GM19395 (cell line): ENCODE data around the gene C12orf56.
A peak's percentile ranks its signal among the peaks of the same experiment; 100 is the strongest.
"Not testable (repeated sequence)": the region's sequence is repeated elsewhere in the genome, so short reads cannot be mapped to it uniquely, and the experiment has no call there.

ENCODE experiments used
- ATAC-seq: cut with Tn5 transposase; IDR thresholded peaks from one replicate; pipeline ENCODE4 v1.9.1; 2021; ENCODE audit warnings: mild to moderate bottlenecking, moderate library complexity; ENCODE audit not compliant: unreplicated experiment

The C12orf56 gene

GRCh38 chr12:64318605-64319004 is 72.0 kb downstream of the C12orf56 start:
- ATAC-seq: no peak

- no peak for ATAC-seq
These were observed 78.7 kb downstream of the C12orf56 start for GRCh38 chr12:64311877-64312276.

DNA sequence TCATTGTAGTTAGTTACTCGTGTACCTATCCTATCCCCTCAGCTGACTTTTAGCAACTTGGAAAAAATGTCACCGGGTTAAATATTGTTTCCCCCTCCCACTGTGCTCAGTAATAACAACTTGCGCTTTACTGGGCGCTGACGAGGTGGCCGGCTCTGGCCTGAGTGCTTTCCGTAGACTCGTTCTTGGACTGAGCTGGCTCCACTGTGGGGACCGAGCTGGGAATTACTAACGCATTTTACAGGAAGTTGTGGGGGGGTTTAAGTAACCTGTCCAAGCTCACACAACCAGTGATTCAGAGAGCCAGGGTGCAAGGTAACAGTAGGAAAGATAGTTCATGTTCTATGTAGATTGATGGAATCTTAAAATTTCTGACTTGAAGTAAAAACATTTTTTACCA is 86.0 kb downstream of the C12orf56 start:
- no peak for ATAC-seq

- ATAC-seq: no peak
These were observed 90.9 kb downstream of the C12orf56 start for GRCh38 chr12:64299628-64300027.

- no peak for ATAC-seq
These were observed 94.3 kb downstream of the C12orf56 start for GRCh38 chr12:64296301-64296700.

- peak; percentile 65 for ATAC-seq
These were observed 96.7 kb downstream of the C12orf56 start for GRCh38 chr12:64293654-64294364.

- ATAC-seq: not testable (repeated sequence)
These were observed 97.4 kb downstream of the C12orf56 start for GRCh38 chr12:64293174-64293573.

GRCh38 chr12:64286521-64286920 is 104.0 kb downstream of the C12orf56 start:
- ATAC-seq: no peak

GRCh38 chr12:64284256-64284655 is 106.3 kb downstream of the C12orf56 start:
- no peak for ATAC-seq

DNA sequence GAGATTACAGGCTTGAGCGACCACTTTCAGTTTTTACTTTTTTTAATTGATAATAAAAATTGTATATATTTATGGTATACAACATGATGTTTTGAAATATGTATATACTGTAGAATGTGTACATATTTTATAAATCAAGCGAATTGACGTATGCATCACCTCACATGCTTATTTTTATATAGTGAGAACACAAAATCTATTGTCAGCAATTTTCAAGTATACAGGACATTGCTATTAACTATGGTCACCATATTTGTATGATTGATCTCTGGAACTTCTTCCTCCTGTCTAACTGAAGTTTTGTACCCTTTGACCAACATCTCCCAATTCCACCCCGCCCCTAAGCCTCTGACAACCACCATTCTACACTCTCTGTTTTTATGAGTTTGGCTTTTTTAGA is 112.1 kb downstream of the C12orf56 start:
- ATAC-seq: no peak

- ATAC-seq: peak; percentile 84
These were observed 116.8 kb downstream of the C12orf56 start for GRCh38 chr12:64273527-64274403.

DNA sequence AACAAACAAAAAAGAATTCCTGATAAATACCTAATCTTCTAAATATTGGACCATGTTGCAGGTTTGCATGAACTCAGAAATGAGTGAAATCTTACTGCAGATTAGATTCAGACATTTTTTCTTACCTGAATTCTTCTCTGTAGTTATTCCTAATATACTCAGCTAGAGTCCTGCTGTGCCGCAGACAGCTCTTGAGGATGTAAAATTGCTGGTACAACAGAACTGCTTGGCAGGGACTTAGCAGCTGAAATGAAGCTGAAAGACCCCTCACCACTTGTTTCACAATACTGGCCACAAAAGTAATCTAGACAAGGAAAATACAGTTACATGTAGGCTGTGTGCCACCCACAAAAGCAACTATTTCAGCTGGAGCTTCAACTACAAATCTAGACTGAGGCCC is 120.1 kb downstream of the C12orf56 start:
- ATAC-seq: no peak

- ATAC-seq: no peak
These were observed 121.4 kb downstream of the C12orf56 start for GRCh38 chr12:64269161-64269560.

GRCh38 chr12:64268409-64268808 is 122.1 kb downstream of the C12orf56 start:
- no peak for ATAC-seq

- no peak for ATAC-seq
These were observed 124.7 kb downstream of the C12orf56 start for GRCh38 chr12:64265839-64266238.

DNA sequence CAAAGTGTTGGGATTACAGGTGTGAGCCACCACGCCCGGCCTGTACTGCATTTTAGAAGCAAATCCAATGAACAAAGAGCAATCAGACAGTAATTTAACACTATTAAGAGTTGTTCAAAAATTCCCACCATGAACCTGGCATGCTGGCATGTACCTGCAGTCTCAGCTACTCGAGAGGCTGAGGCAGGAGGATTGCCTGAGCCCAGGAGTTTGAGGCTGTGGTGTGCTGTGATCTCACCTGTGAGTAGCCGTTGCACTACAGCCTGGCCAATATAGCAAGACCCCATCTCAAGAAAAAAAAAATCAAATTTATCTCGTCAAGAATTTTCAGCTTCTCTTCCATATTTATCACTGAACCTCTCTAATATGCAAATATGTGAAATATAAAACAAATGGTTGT is 128.7 kb downstream of the C12orf56 start:
- ATAC-seq: no peak

DNA sequence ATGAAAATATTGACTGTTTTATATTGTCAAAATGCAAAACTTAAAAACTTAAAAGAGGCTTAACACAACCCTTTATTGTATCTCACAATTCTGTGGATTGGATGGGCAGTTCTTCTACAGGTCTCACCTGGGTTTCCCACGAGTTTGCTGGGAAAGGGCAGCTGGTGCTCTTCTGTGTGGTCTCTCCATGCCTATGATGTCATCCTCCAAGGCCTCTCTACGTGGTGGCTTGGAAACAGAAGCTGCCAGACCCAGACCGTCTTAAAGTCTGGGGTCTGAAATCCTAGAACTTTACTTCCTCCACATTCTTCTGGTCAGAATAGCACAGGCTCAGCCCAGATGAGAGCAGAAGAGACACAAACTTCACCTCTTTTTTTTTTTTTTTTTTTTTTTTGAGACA is 132.0 kb downstream of the C12orf56 start:
- ATAC-seq: no peak

DNA sequence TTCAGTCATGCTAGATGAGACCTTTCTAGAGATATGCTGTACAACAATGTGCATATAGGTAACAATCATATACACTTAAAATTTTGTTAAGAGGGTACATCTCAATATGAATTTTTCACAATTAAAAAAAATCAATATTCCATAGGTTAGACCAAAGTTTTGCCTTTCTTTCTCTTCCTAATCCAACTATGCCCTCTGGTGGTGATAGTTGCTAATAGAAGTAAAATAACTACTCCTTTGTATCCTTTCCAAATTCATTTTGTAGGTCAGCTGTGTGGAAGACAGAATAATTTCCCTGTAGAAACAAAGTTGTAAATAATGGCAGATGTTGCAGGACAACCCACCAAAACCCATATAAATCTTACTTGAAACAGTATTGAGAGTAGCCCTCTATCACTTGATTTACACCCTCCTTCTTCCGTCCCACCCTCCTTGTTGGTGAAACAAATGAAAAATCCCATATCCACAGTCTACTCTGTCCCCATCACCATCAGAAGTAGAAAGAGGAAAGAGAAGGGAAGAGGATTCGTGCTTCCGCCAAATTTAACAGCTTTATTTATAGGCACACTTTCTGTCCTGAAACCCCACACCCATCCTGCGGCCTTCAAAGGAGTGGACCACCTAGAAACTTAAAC is 134.3 kb downstream of the C12orf56 start:
- ATAC-seq: no peak

DNA sequence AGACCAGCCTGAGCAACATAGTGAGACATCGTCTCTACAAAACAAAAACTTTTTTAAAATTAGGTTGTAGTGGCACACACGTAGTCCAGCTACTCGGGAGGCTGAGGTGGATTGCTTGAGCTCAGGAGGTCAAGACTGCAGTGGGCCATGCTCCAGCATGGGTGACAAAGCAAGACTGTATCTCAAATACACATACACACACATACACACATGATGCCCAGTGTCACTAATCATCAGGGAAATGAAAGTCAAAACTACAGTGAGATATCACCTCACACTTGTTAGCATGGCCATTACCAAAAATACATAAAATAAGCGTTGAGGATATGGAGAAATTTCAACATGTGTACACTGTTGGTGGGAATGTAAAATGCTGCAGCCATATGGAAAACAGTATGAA is 135.3 kb downstream of the C12orf56 start:
- no peak for ATAC-seq

DNA sequence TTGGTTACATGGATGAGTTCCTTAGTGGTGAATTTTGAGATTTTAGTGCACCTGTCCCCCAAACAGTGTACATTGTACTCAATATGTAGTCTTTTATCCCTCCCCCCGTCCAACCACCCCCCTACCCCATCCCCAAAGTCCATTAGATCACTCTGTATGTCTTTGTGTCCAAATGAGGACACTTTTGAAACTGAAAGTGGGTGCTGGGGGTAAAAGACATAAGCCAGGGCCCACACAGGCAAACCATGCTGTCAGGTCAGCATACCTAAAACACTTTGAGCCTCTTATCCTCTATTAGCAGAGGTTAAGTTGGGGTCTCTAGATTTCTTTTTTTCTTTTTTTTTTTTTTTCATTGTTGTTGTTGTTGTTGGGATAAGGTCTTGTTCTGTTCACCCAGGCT is 137.2 kb downstream of the C12orf56 start:
- no peak for ATAC-seq

GRCh38 chr12:64252681-64253080 is 137.9 kb downstream of the C12orf56 start:
- no peak for ATAC-seq

- ATAC-seq: no peak
These were observed 146.7 kb downstream of the C12orf56 start for GRCh38 chr12:64243809-64244208.
